ENCODE data around the gene ZNF362. TPM values are rescaled to one million over a fixed set of nuclear protein-coding genes. Genes with fewer than 3 reads are reported as not detected.
A peak's percentile ranks its signal among the peaks of the same experiment; 100 is the strongest.

The ZNF362 gene
- total and polyA plus RNA-seq, 2 donors (not counting 1 experiment from before 2014, with no cell fraction given), result 3.8 to 5.7 TPM

GRCh38 chr1:33329600-33330305 is 73.5 kb downstream of the ZNF362 start:
- no peak overlapping the region for H3K4me3 ChIP-seq (replicated peaks in 1 of 4; ENCODE audit: control extremely low read depth in 1 of 4, insufficient read depth in 1 of 4, low read depth in 3 of 4, low read length in 4 of 4)
- no peaks in the 10 kb centered on the region for H4K20me1 ChIP-seq (ENCODE audit: control insufficient read depth, extremely low read depth, insufficient read depth, low read length)
- H3K9ac ChIP-seq (ENCODE audit: insufficient read depth, low read length), result no peak overlapping the region
- H3K27me3 ChIP-seq (ENCODE audit: control insufficient read depth, insufficient read depth, low read length), result no peaks in the 10 kb centered on the region
- H3K79me2 ChIP-seq (ENCODE audit: control insufficient read depth, insufficient read depth, low read length), result peaks cover 61% of the 10 kb centered on the region
- no peaks in the 10 kb centered on the region for H3K9me3 ChIP-seq (ENCODE audit: control insufficient read depth, insufficient read depth, low read depth, low read length)
- H3K4me2 ChIP-seq (ENCODE audit: extremely low read depth, insufficient read depth, low read length), result no peak overlapping the region
- H3K36me3 ChIP-seq (ENCODE audit: control insufficient read depth, insufficient read depth, low read length), result peaks cover 60% of the 10 kb centered on the region
- H2AFZ ChIP-seq (ENCODE audit: low read length), result no peak overlapping the region
- H3K27ac ChIP-seq (ENCODE audit: insufficient read depth, low read length), result no peak overlapping the region
- peaks cover 56% of the 10 kb centered on the region for H3K4me1 ChIP-seq (ENCODE audit: control insufficient read depth, extremely low read depth, insufficient read depth, low read length)
- DNase-seq (ENCODE audit: low read depth in 2 of 2), result no peak
- TF ChIP-seq EZH2 (IDR thresholded peaks at IDR 0.05; ENCODE audit: low read length, missing control alignments), result no peak
- TF ChIP-seq, protein P1, sequence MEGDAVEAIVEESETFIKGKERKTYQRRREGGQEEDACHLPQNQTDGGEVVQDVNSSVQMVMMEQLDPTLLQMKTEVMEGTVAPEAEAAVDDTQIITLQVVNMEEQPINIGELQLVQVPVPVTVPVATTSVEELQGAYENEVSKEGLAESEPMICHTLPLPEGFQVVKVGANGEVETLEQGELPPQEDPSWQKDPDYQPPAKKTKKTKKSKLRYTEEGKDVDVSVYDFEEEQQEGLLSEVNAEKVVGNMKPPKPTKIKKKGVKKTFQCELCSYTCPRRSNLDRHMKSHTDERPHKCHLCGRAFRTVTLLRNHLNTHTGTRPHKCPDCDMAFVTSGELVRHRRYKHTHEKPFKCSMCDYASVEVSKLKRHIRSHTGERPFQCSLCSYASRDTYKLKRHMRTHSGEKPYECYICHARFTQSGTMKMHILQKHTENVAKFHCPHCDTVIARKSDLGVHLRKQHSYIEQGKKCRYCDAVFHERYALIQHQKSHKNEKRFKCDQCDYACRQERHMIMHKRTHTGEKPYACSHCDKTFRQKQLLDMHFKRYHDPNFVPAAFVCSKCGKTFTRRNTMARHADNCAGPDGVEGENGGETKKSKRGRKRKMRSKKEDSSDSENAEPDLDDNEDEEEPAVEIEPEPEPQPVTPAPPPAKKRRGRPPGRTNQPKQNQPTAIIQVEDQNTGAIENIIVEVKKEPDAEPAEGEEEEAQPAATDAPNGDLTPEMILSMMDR (conservative IDR thresholded peaks at IDR 0.05 in 1 of 2, IDR thresholded peaks at IDR 0.05 in 1 of 2; ENCODE audit: low read depth in 1 of 2, low read length in 2 of 2), result no peak

- no peak overlapping the region for H3K4me3 ChIP-seq (replicated peaks in 1 of 4; ENCODE audit: control extremely low read depth in 1 of 4, insufficient read depth in 1 of 4, low read depth in 3 of 4, low read length in 4 of 4)
- no peaks in the 10 kb centered on the region for H4K20me1 ChIP-seq (ENCODE audit: control insufficient read depth, extremely low read depth, insufficient read depth, low read length)
- TF ChIP-seq, protein P1 (conservative IDR thresholded peaks at IDR 0.05 in 1 of 2, IDR thresholded peaks at IDR 0.05 in 1 of 2; ENCODE audit: low read depth in 1 of 2, low read length in 2 of 2), result no peak
- TF ChIP-seq EZH2 (IDR thresholded peaks at IDR 0.05; ENCODE audit: low read length, missing control alignments), result no peak
- peaks cover 67% of the 10 kb centered on the region for H3K79me2 ChIP-seq (ENCODE audit: control insufficient read depth, insufficient read depth, low read length)
- DNase-seq (ENCODE audit: low read depth in 2 of 2), result no peak
- no peak overlapping the region for H2AFZ ChIP-seq (ENCODE audit: low read length)
- H3K4me2 ChIP-seq (ENCODE audit: extremely low read depth, insufficient read depth, low read length), result no peak overlapping the region
- H3K4me1 ChIP-seq (ENCODE audit: control insufficient read depth, extremely low read depth, insufficient read depth, low read length), result peaks cover 62% of the 10 kb centered on the region
- no peak overlapping the region for H3K9ac ChIP-seq (ENCODE audit: insufficient read depth, low read length)
- peak overlapping the region; percentile 88 for H3K27ac ChIP-seq (ENCODE audit: insufficient read depth, low read length)
- H3K27me3 ChIP-seq (ENCODE audit: control insufficient read depth, insufficient read depth, low read length), result no peaks in the 10 kb centered on the region
- no peaks in the 10 kb centered on the region for H3K9me3 ChIP-seq (ENCODE audit: control insufficient read depth, insufficient read depth, low read depth, low read length)
- peaks cover 55% of the 10 kb centered on the region for H3K36me3 ChIP-seq (ENCODE audit: control insufficient read depth, insufficient read depth, low read length)
These were observed 74.1 kb downstream of the ZNF362 start for GRCh38 chr1:33330361-33330890.

- DNase-seq (ENCODE audit: low read depth in 2 of 2), result no peak
- Histone ChIP-seq H3K27me3 (ENCODE audit: control insufficient read depth, insufficient read depth, low read length) (no peaks in the 10 kb centered on the region), H3K36me3 (ENCODE audit: control insufficient read depth, insufficient read depth, low read length) (peaks cover 52% of the 10 kb centered on the region), H3K4me3 (replicated peaks in 1 of 4; ENCODE audit: control extremely low read depth in 1 of 4, insufficient read depth in 1 of 4, low read depth in 3 of 4, low read length in 4 of 4) (no peak overlapping the region), H4K20me1 (ENCODE audit: control insufficient read depth, extremely low read depth, insufficient read depth, low read length) (no peaks in the 10 kb centered on the region), H3K79me2 (ENCODE audit: control insufficient read depth, insufficient read depth, low read length) (peaks cover 72% of the 10 kb centered on the region), H3K9me3 (ENCODE audit: control insufficient read depth, insufficient read depth, low read depth, low read length) (no peaks in the 10 kb centered on the region), H3K4me1 (ENCODE audit: control insufficient read depth, extremely low read depth, insufficient read depth, low read length) (peaks cover 62% of the 10 kb centered on the region), H3K9ac (ENCODE audit: insufficient read depth, low read length) (no peak overlapping the region), H2AFZ (ENCODE audit: low read length) (no peak overlapping the region), H3K4me2 (ENCODE audit: extremely low read depth, insufficient read depth, low read length) (no peak overlapping the region), H3K27ac (ENCODE audit: insufficient read depth, low read length) (peak overlapping the region; percentile 88)
- TF ChIP-seq, protein P1 (conservative IDR thresholded peaks at IDR 0.05 in 1 of 2, IDR thresholded peaks at IDR 0.05 in 1 of 2; ENCODE audit: low read depth in 1 of 2, low read length in 2 of 2), result no peak
- TF ChIP-seq EZH2 (IDR thresholded peaks at IDR 0.05; ENCODE audit: low read length, missing control alignments), result no peak
These were observed 74.6 kb downstream of the ZNF362 start for GRCh38 chr1:33330906-33331305.
